ENCODE results near the gene WNT7A.

WNT7A gene

GRCh38 chr3:13831386-13831996 is 48.4 kb downstream of the WNT7A start:
- no peak for DNase-seq (ENCODE audit: extremely low read depth, insufficient read length)

GRCh38 chr3:13829311-13829710 is 50.6 kb downstream of the WNT7A start:
- Histone ChIP-seq H3K36me3 (ENCODE audit: control insufficient read depth, insufficient read depth, low read length) (no peaks in the 10 kb centered on the region), H3K27me3 (replicated peaks; ENCODE audit: control insufficient read depth, insufficient read depth, low read length) (no peaks in the 10 kb centered on the region; the same call in none of the 2 replicates), H3K4me3 (replicated peaks; ENCODE audit: low read depth, low read length) (no peak overlapping the region)
- TF ChIP-seq CTCF (IDR thresholded peaks at IDR 0.05; ENCODE audit: insufficient read depth, low read length, poor library complexity, severe bottlenecking): no peak
- no peak for DNase-seq (ENCODE audit: extremely low read depth, insufficient read length)

More at GRCh38 chr3:13831386-13831996, 48.4 kb downstream of the WNT7A start:
- Histone ChIP-seq H3K4me3 (replicated peaks; ENCODE audit: low read depth, low read length) (no peak overlapping the region), H3K36me3 (ENCODE audit: control insufficient read depth, insufficient read depth, low read length) (no peaks in the 10 kb centered on the region), H3K27me3 (replicated peaks; ENCODE audit: control insufficient read depth, insufficient read depth, low read length) (peaks cover 2% of the 10 kb centered on the region)
- TF ChIP-seq CTCF (IDR thresholded peaks at IDR 0.05; ENCODE audit: insufficient read depth, low read length, poor library complexity, severe bottlenecking): no peak

DNA sequence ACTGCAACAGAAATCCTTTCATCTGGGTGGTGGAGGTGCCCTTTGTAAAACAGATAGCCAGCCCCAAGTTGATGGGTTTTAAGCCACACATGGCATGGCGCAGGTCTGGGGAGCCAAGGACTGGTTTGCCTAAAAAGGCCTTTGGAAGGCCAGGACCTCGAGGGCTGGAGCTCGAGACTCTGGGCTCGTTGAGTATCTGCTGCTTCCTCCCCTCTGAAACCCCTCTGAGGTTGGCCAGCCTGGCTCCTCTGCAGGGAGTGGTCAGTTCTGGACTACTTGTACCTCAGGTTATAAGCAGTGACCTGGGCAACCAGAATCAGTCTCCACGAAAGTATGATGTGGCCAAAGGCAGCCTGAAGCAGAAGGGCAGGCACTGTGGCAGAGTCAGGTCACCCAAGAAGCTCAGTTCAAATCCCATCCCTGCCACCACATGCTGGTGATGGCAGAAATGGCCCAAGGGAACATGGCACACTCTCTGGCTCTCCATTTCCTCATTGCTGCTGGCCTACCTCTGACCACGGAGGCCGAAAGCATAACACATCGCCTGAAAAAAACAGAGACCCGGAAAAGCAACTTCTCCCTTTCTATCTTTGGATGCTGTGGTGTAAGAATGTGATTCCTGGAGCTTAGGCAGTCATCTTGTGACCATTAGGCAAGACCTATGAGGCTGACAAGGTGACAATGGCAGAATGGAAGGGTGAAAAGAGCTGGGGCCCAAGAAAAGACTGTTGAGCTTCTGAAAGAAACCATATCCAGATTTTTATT is 51.2 kb downstream of the WNT7A start:
- TF ChIP-seq CTCF (IDR thresholded peaks at IDR 0.05; ENCODE audit: insufficient read depth, low read length, poor library complexity, severe bottlenecking): no peak
- Histone ChIP-seq H3K36me3 (ENCODE audit: control insufficient read depth, insufficient read depth, low read length) (no peaks in the 10 kb centered on the region), H3K4me3 (replicated peaks; ENCODE audit: low read depth, low read length) (no peak overlapping the region), H3K27me3 (replicated peaks; ENCODE audit: control insufficient read depth, insufficient read depth, low read length) (no peaks in the 10 kb centered on the region; the same call in none of the 2 replicates)
- no peak for DNase-seq (ENCODE audit: extremely low read depth, insufficient read length)

- TF ChIP-seq CTCF (IDR thresholded peaks at IDR 0.05; ENCODE audit: insufficient read depth, low read length, poor library complexity, severe bottlenecking): no peak
- Histone ChIP-seq H3K36me3 (ENCODE audit: control insufficient read depth, insufficient read depth, low read length) (no peaks in the 10 kb centered on the region), H3K27me3 (replicated peaks; ENCODE audit: control insufficient read depth, insufficient read depth, low read length) (no peaks in the 10 kb centered on the region; the same call in 1 of the 2 replicates), H3K4me3 (replicated peaks; ENCODE audit: low read depth, low read length) (no peak overlapping the region)
- DNase-seq (ENCODE audit: extremely low read depth, insufficient read length): no peak
These were observed 52.2 kb downstream of the WNT7A start for GRCh38 chr3:13827699-13828098.

DNA sequence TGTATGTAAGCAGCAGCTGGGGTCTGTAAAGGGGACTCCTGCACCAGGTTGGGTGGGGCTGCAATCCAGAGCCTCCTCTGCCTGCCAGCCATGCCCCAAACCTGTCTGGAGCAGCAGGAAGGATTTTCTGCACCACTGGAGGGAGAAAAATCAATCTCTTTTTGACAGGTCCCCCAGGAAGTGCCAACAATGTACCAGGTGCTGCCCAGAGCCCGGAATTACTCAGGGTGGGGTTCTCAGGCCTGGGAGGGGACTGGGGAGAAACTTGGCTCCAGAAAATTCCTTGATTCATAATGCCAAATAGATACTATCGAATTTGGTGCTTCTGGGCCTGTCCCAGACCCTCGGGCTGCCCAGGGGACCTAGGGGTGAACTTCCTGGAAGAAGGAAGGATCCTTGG is 52.6 kb downstream of the WNT7A start:
- no peak overlapping the region for H3K4me3 ChIP-seq (replicated peaks; ENCODE audit: low read depth, low read length)
- H3K36me3 ChIP-seq (ENCODE audit: control insufficient read depth, insufficient read depth, low read length): no peaks in the 10 kb centered on the region
- H3K27me3 ChIP-seq (replicated peaks; ENCODE audit: control insufficient read depth, insufficient read depth, low read length): no peaks in the 10 kb centered on the region; the same call in 1 of the 2 replicates
- no peak for TF ChIP-seq CTCF (IDR thresholded peaks at IDR 0.05; ENCODE audit: insufficient read depth, low read length, poor library complexity, severe bottlenecking)
- no peak for DNase-seq (ENCODE audit: extremely low read depth, insufficient read length)

All from GM06990 (cell line).